ENCODE measurements around the gene NEXN. TPM values are rescaled to one million over a fixed set of nuclear protein-coding genes. Genes with fewer than 3 reads are reported as not detected.

Gene NEXN
- total and polyA plus RNA-seq, 2 of the 8 experiments (the other 6 are each of a cell fraction or from before 2014, with no cell fraction given): 0.20 to 2.9 TPM

GRCh38 chr1:77951328-77951727, 62.9 kb downstream of the NEXN start:
- POLR2A ChIA-PET (ENCODE audit: partially characterized antibody): interaction anchor here (0.9 to 2.8 kb wide), 7 partner anchors 9 to 28 kb away, joined by 3 to 15 read pairs (median 4); partner anchors contain the start of gene FUBP1
- Histone ChIP-seq H3K23ac (ENCODE audit: insufficient read length) (no peak overlapping the region), H3K18ac (ENCODE audit: extremely low read depth, low read length) (no peak overlapping the region), H3K4me3 (ENCODE audit: extremely low read depth in 1 of 4, insufficient read depth in 2 of 4, low read depth in 3 of 4, low read length in 4 of 4) (no peak overlapping the region), H3K36me3 (ENCODE audit: control insufficient read depth in 2 of 4, insufficient read depth in 4 of 4, low read length in 3 of 4) (peaks cover 11 to 97% (median 59%) of the 10 kb centered on the region in 4 experiments), H2BK5ac (ENCODE audit: low read depth, low read length) (no peak overlapping the region), H2BK120ac (replicated peaks; ENCODE audit: low read depth, low read length) (no peak overlapping the region), H2BK20ac (ENCODE audit: low read length) (no peak overlapping the region), H4K91ac (replicated peaks; ENCODE audit: insufficient read length, low read length) (no peak overlapping the region), H3K27ac (ENCODE audit: low read depth, low read length) (no peak overlapping the region), H3K4ac (replicated peaks; ENCODE audit: insufficient read length, low read depth, low read length) (no peak overlapping the region), H3K9me3 (ENCODE audit: insufficient read depth in 2 of 2, low read depth in 1 of 2, low read length in 1 of 2) (no peaks in the 10 kb centered on the region), H4K8ac (ENCODE audit: extremely low read depth, insufficient read depth, low read length) (no peak overlapping the region), H3K4me2 (ENCODE audit: insufficient read depth in 1 of 2, low read depth in 2 of 2, low read length in 2 of 2) (no peak overlapping the region), H2AK5ac (ENCODE audit: low read depth, low read length) (no peak overlapping the region), H3K23me2 (ENCODE audit: low read depth, low read length) (no peaks in the 10 kb centered on the region), H3K14ac (ENCODE audit: insufficient read length) (no peak overlapping the region), H2AFZ (ENCODE audit: low read length) (no peak overlapping the region), H3K79me2 (ENCODE audit: control insufficient read depth in 1 of 2, insufficient read depth in 2 of 2, low read length in 2 of 2) (peaks cover 0 to 3% of the 10 kb centered on the region in 2 experiments; a peak in 1 of 4 replicates), H4K5ac (ENCODE audit: insufficient read length, low read depth, low read length) (no peak overlapping the region), H3K79me1 (ENCODE audit: low read depth, low read length) (no peaks in the 10 kb centered on the region), H3K27me3 (replicated peaks in 1 of 4; ENCODE audit: control insufficient read depth in 3 of 4, extremely low read depth in 1 of 4, insufficient read depth in 3 of 4, low read length in 3 of 4) (no peaks in the 10 kb centered on the region), H3K4me1 (replicated peaks in 1 of 4; ENCODE audit: control insufficient read depth in 3 of 4, insufficient read depth in 4 of 4, low read length in 3 of 4) (no peaks in the 10 kb centered on the region), H2BK15ac (ENCODE audit: low read length) (no peak overlapping the region), H3K9ac (replicated peaks in 1 of 4; ENCODE audit: extremely low read depth in 1 of 4, low read depth in 3 of 4, low read length in 3 of 4) (no peak overlapping the region), H4K20me1 (replicated peaks in 1 of 2; ENCODE audit: control insufficient read depth in 1 of 2, insufficient read depth in 2 of 2, low read length in 2 of 2) (peaks cover 2 to 4% of the 10 kb centered on the region in 2 experiments), H2BK12ac (ENCODE audit: low read depth, low read length) (no peak overlapping the region), H3K56ac (replicated peaks; ENCODE audit: insufficient read length, low read depth, low read length) (no peak overlapping the region)
- CTCF ChIA-PET (ENCODE audit: partially characterized antibody): interaction anchor here (1.0 to 2.3 kb wide), 2 partner anchors 13 to 15 kb away, joined by 3 to 6 read pairs; no protein-coding TSS in a partner anchor
- WGBS, 2 experiments (ENCODE audit: extremely low coverage in 1 of 2, insufficient coverage in 1 of 2, insufficient read length in 1 of 2, insufficient replicate concordance in 2 of 2, low coverage in 1 of 2, low lambda C conversion rate in 2 of 2, missing lambda C conversion rate in 1 of 2): 100% methylated on average over 1 of the region's 1 CpG; no CpG with 5 or more reads in 1 of the 2 experiments
- no peak for FAIRE-seq
- no peak for DNase-seq (ENCODE audit: low read depth in 1 of 2, low spot score in 2 of 2)
- no peak for TF ChIP-seq ATF2 (IDR thresholded peaks at IDR 0.05; ENCODE audit: low read length)
- TF ChIP-seq ZNF274 (IDR thresholded peaks at IDR 0.05; ENCODE audit: borderline replicate concordance, extremely low read depth, low read length): no peak
- TF ChIP-seq ATF3 (IDR thresholded peaks at IDR 0.05; ENCODE audit: insufficient read depth, low read depth, low read length): no peak
- TF ChIP-seq TAF7 (optimal IDR thresholded peaks at IDR 0.05; ENCODE audit: borderline replicate concordance, low read depth, low read length): no peak
- TF ChIP-seq RXRA (IDR thresholded peaks at IDR 0.05; ENCODE audit: insufficient read depth, low read depth, low read length): no peak
- no peak for TF ChIP-seq CBX5 (IDR thresholded peaks at IDR 0.05; ENCODE audit: low read depth, low read length)
- no peak for TF ChIP-seq KDM1A (IDR thresholded peaks at IDR 0.05; ENCODE audit: borderline replicate concordance, low read length)
- TF ChIP-seq EP300 (IDR thresholded peaks at IDR 0.05; ENCODE audit: borderline replicate concordance in 1 of 2, low read depth in 2 of 2, low read length in 2 of 2): no peak
- TF ChIP-seq EGR1 (IDR thresholded peaks at IDR 0.05; ENCODE audit: borderline replicate concordance, low read depth, low read length): no peak
- no peak for TF ChIP-seq SIN3A (conservative IDR thresholded peaks at IDR 0.05 in 1 of 2, IDR thresholded peaks at IDR 0.05 in 1 of 2; ENCODE audit: low read depth in 1 of 2, low read length in 2 of 2)
- TF ChIP-seq CREB1 (IDR thresholded peaks at IDR 0.05): no peak
